Vagina (tissue), 2 donors: Measurements from ENCODE around the gene NELL1.

Experiments
- POLR2A ChIP-seq, 2 donors: fragments of 450-650 bp; IDR thresholded peaks; one replicate each; pipeline ENCODE4 v1.6.1; 2017; ENCODE audit warnings: antibody characterized with exemption in 2 of 2, mild to moderate bottlenecking in 2 of 2, moderate library complexity in 2 of 2
- POLR2AphosphoS5 ChIP-seq, 2 donors: sonication (generic); formaldehyde crosslinking; IDR thresholded peaks; one replicate each; pipeline ENCODE4 v1.9.0; 2017; ENCODE audit warnings: antibody characterized with exemption in 2 of 2, mild to moderate bottlenecking in 2 of 2, low read depth in 1 of 2; ENCODE audit not compliant: insufficient read depth in 1 of 2

- TF ChIP-seq POLR2A (IDR thresholded peaks at IDR 0.05) (no peak), POLR2AphosphoS5 (IDR thresholded peaks at IDR 0.05; ENCODE audit: insufficient read depth in 1 of 2, low read depth in 1 of 2) (no peak)
These were observed 638.5 kb downstream of the NELL1 start for GRCh38 chr11:21307874-21308273.
